GM10248 (cell line): Measurements from ENCODE around the gene CFAP61.
A peak's percentile ranks its signal among the peaks of the same experiment; 100 is the strongest.
"Not testable (repeated sequence)": the region's sequence is repeated elsewhere in the genome, so short reads cannot be mapped to it uniquely, and the experiment has no call there.

ENCODE experiments used
- CTCF ChIA-PET: fragments of 300-600 bp; sonication (Branson Sonifier 250); formaldehyde crosslinking; extraction: SDS; loops from one replicate; lab custom pipeline; 2021; ENCODE audit warnings: antibody characterized with exemption; lab: Yijun Ruan, JAX
- POLR2A ChIA-PET: fragments of 350-650 bp; sonication (Branson Sonifier 250); formaldehyde crosslinking; extraction: SDS; loops from one replicate; lab custom pipeline; 2020; ENCODE audit warnings: antibody characterized with exemption; lab: Yijun Ruan, JAX
- DNase-seq: peaks from one replicate; pipeline ENCODE4 v3.0.0; 2012; ENCODE audit errors: extremely low spot score
- TF ChIP-seq, protein P1 (sequence below): IDR thresholded peaks from 2 replicates; pipeline ENCODE4 v1.5.1; 2012; ENCODE audit warnings: mild to moderate bottlenecking, low read depth; ENCODE audit errors: extremely low read depth, missing control alignments, control extremely low read depth

CFAP61 gene

GRCh38 chr20:20102163-20102562, 49.8 kb downstream of the CFAP61 start:
- DNase-seq: peak; percentile 1
- CTCF ChIA-PET: interaction anchor here (1.0 kb wide), 1 partner anchor 722 kb away, joined by 3 read pairs; no protein-coding TSS in a partner anchor
- TF ChIP-seq, protein P1, sequence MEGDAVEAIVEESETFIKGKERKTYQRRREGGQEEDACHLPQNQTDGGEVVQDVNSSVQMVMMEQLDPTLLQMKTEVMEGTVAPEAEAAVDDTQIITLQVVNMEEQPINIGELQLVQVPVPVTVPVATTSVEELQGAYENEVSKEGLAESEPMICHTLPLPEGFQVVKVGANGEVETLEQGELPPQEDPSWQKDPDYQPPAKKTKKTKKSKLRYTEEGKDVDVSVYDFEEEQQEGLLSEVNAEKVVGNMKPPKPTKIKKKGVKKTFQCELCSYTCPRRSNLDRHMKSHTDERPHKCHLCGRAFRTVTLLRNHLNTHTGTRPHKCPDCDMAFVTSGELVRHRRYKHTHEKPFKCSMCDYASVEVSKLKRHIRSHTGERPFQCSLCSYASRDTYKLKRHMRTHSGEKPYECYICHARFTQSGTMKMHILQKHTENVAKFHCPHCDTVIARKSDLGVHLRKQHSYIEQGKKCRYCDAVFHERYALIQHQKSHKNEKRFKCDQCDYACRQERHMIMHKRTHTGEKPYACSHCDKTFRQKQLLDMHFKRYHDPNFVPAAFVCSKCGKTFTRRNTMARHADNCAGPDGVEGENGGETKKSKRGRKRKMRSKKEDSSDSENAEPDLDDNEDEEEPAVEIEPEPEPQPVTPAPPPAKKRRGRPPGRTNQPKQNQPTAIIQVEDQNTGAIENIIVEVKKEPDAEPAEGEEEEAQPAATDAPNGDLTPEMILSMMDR: no peak
- POLR2A ChIA-PET: no interaction called here

DNA sequence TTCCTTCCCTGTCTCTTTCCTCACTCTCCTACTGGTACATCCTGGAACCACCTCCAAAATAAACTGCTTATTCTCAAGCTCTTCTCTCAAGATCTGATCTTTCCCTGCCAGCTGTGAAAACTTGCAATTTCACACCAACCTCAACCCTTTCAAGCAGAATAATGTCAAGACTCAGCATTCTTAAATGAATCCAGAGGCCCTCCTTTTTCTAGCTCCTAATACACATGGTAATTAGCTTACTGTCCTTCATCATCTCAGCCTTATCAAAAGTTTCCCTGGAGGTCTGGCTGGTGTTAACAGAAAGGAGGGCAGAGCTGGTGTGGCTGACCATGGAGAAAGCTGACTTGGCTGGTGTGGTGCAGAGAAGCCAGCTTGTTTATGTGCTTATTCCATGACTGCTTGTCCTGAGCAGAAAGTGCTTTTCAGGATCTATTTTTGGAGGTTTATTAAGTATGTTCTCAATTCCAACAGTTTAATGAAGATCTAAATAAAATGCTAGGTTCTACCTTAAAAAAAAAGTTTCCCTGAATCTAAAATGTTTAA, 50.5 kb downstream of the CFAP61 start:
- TF ChIP-seq, protein P1: no peak
- CTCF ChIA-PET: interaction anchor here (1.0 to 1.5 kb wide), 4 partner anchors 13 to 721 kb away, joined by 3 to 4 read pairs (median 3); no protein-coding TSS in a partner anchor
- peak; percentile 1 for DNase-seq
- POLR2A ChIA-PET: no interaction called here

DNA sequence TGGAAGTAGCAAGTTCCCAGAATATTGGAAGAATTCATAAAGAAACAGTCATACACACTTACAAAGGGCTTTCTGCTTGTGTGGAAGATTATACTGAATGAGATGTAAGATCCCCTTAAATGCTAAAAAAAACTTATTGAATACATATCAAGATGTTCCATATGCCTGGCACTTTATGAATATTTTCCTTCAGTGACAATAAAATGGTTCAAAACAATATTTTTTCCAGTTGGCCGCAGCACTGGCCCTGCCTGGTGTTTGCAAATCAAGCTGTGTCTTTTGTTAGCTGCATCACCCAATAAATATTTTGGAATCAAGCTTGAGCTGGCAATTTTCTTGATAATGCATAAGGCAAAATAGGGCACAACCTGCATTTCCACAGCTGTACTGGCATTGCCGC, 51.2 kb downstream of the CFAP61 start:
- peak; percentile 0 for DNase-seq
- ChIA-PET CTCF (interaction anchor here (1.0 to 1.5 kb wide), 3 partner anchors 12 to 133 kb away, joined by 3 to 4 read pairs (median 3); no protein-coding TSS in a partner anchor), POLR2A (no interaction called here)
- TF ChIP-seq, protein P1: no peak

GRCh38 chr20:20123187-20123586, 70.9 kb downstream of the CFAP61 start:
- POLR2A ChIA-PET: not testable (repeated sequence)

DNA sequence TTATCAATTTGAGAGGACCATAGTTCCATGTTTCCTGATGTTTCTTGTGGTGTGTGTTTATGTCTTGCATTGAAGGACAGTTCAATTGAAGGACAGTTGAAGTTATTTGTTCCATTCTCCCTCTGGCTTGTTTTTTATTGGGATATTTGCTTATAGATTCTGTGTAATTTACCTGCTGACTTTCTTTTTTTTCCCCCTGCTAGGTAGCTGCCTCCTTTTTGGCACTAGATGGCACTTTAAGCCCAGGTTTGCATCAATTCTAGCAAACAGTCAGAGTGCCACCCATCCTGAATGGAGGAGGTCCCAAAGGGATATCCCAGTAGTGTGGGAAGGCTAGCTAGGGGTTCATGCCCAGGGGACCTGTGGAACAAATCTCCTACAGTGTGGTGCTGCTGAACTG, 78.1 kb downstream of the CFAP61 start:
- CTCF ChIA-PET: interaction anchor here (1.4 to 1.6 kb wide), 2 partner anchors 17 to 107 kb away, joined by 3 read pairs; no protein-coding TSS in a partner anchor
- DNase-seq: no peak
- TF ChIP-seq, protein P1: peak; percentile 32
- POLR2A ChIA-PET: no interaction called here

More at GRCh38 chr20:20123187-20123586, 70.9 kb downstream of the CFAP61 start:
- DNase-seq: not testable (repeated sequence)
- CTCF ChIA-PET: interaction anchor here (1.3 kb wide), 1 partner anchor 115 kb away, joined by 3 read pairs; no protein-coding TSS in a partner anchor

DNA sequence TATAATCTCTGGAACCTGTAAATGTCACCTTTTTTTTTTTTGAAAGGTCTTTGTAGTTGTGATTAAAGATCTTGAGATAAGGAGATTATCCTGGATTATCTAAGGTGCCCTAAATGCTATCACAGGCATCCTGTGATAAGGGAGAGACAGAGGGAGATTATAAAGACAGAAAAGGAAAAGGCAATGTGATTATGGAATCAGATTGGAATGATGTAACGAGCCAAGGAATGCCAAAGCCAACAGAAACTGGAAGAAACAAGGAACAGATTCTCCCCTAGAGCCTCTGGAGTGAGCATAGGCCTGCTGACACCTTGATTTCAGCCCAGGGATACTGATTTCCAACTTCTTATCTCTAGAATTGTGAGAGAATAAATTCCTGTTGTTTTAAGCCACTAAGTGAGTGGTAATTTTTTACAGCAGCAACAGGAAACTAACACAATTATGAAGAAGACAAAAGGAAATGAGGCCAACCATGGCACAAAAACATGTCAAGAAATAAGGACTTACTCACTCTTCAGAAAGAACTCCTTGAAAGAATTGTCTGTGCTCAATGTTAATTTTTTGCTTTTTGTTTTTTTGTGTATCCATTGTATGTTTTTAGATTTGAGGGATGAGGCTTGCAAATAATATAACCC, 82.7 kb downstream of the CFAP61 start:
- ChIA-PET CTCF (no interaction called here), POLR2A (no interaction called here)
- DNase-seq: no peak
- TF ChIP-seq, protein P1: no peak

GRCh38 chr20:20136313-20136712, 84.0 kb downstream of the CFAP61 start:
- TF ChIP-seq, protein P1: no peak
- POLR2A ChIA-PET: no interaction called here
- no peak for DNase-seq
- CTCF ChIA-PET: no interaction called here
